ENCODE data around the gene COL4A4. TPM values are rescaled to one million over a fixed set of nuclear protein-coding genes. Genes with fewer than 3 reads are reported as not detected.

COL4A4 gene
- total RNA-seq, 1 donor from 2014 or later = 0.41 TPM

DNA sequence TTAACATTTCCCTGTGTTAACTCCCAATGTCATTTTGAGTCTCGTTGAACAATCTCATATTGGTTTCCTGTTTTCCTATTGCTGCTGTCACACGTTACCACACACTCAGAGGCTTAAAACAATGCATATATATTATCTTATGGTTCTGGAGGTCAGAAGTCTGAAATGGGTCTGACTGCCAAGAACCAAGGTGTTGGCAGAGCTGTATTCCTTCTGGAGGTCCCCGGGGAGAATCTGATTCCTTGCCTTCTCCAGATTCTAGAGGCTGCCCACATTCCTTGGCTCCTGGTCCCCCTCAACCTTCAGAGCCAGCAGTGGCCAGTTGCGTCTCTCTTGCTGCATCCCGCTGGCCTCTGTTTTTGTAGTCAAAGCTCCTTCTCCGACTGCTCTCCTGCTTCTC is 17.5 kb downstream of the COL4A4 start:
- no peak for DNase-seq (ENCODE audit: low spot score, unreplicated experiment)
- Mint-ChIP-seq H3K36me3 (ENCODE audit: insufficient read depth) (no peaks in the 10 kb centered on the region), H3K9me3 (ENCODE audit: low read depth) (no peaks in the 10 kb centered on the region), H3K27me3 (no peaks in the 10 kb centered on the region), H3K4me1 (ENCODE audit: low read depth) (no peaks in the 10 kb centered on the region), H3K27ac (no peak overlapping the region), H3K4me3 (ENCODE audit: low read depth) (no peak overlapping the region)
- TF ChIP-seq, protein P1, sequence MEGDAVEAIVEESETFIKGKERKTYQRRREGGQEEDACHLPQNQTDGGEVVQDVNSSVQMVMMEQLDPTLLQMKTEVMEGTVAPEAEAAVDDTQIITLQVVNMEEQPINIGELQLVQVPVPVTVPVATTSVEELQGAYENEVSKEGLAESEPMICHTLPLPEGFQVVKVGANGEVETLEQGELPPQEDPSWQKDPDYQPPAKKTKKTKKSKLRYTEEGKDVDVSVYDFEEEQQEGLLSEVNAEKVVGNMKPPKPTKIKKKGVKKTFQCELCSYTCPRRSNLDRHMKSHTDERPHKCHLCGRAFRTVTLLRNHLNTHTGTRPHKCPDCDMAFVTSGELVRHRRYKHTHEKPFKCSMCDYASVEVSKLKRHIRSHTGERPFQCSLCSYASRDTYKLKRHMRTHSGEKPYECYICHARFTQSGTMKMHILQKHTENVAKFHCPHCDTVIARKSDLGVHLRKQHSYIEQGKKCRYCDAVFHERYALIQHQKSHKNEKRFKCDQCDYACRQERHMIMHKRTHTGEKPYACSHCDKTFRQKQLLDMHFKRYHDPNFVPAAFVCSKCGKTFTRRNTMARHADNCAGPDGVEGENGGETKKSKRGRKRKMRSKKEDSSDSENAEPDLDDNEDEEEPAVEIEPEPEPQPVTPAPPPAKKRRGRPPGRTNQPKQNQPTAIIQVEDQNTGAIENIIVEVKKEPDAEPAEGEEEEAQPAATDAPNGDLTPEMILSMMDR (IDR thresholded peaks at IDR 0.05; ENCODE audit: unreplicated experiment) = no peak

DNA sequence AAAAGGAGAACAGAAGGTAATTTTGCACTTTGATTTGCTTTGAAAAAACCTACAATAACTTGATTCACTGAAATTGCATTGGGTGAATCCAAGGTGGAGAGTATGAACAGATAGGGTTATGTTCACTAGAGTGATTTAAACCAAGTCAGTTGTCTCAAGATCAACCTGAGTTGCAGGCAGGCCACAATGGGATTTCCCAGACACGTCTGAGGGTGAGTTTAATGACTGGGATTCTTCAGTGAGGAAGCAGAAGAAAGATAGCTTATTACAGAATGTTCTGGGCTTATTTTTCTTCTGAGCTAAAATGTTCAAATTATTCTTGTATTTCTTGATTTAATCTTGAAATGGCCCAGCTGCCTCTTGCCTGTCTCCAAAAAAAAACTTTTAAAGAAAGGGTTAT is 20.1 kb downstream of the COL4A4 start:
- Mint-ChIP-seq H3K4me3 (ENCODE audit: low read depth) (no peak overlapping the region), H3K4me1 (ENCODE audit: low read depth) (no peaks in the 10 kb centered on the region), H3K36me3 (ENCODE audit: insufficient read depth) (no peaks in the 10 kb centered on the region), H3K9me3 (ENCODE audit: low read depth) (no peaks in the 10 kb centered on the region), H3K27me3 (no peaks in the 10 kb centered on the region), H3K27ac (no peak overlapping the region)
- no peak for DNase-seq (ENCODE audit: low spot score, unreplicated experiment)
- TF ChIP-seq, protein P1 (IDR thresholded peaks at IDR 0.05; ENCODE audit: unreplicated experiment) = no peak

DNA sequence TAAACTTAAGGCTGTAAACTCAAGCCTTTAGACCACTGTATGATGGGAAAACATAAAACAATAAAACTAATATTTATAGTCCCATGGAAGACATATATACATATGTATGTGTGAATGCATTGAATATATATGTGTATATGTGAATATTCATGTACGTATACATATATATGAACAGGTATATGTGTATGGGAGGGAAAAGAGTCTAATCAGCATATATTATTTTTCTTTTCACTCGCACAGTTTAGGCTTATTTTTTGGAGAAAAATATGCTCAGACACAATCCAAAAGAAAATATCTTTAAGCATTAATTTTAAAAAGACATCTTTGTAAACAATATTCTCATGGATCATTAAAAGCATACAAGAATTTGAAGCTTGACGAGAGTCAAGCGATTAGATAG is 22.7 kb downstream of the COL4A4 start:
- TF ChIP-seq, protein P1 (IDR thresholded peaks at IDR 0.05; ENCODE audit: unreplicated experiment) = no peak
- Mint-ChIP-seq H3K4me1 (ENCODE audit: low read depth) (no peaks in the 10 kb centered on the region), H3K4me3 (ENCODE audit: low read depth) (no peak overlapping the region), H3K9me3 (ENCODE audit: low read depth) (no peaks in the 10 kb centered on the region), H3K27me3 (no peaks in the 10 kb centered on the region), H3K27ac (no peak overlapping the region), H3K36me3 (ENCODE audit: insufficient read depth) (no peaks in the 10 kb centered on the region)
- DNase-seq (ENCODE audit: low spot score, unreplicated experiment) = no peak

DNA sequence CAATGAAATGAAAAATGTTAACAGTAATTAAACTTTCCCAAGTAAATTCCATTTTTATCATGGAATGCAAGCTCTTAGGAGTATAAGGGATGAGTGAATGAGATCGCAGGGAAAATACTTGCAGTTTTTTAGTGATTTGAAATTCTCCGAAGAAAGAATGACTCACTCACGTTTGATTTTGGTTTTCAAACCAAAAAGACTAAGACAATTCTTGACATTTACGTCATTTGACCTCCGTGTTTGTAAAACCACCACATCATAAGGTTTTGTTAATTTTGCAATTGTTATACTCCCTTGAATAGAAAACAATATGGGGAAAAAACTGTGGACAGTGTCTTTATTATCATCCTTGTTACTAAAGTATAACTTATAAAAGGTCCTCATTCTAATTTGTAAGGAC is 29.4 kb downstream of the COL4A4 start:
- H3K36me3 Mint-ChIP-seq (ENCODE audit: insufficient read depth) = no peaks in the 10 kb centered on the region
- no peak overlapping the region for H3K27ac Mint-ChIP-seq
- H3K4me3 Mint-ChIP-seq (ENCODE audit: low read depth) = no peak overlapping the region
- H3K27me3 Mint-ChIP-seq = peaks cover 5% of the 10 kb centered on the region
- H3K4me1 Mint-ChIP-seq (ENCODE audit: low read depth) = no peaks in the 10 kb centered on the region
- TF ChIP-seq, protein P1 (IDR thresholded peaks at IDR 0.05; ENCODE audit: unreplicated experiment) = no peak
- DNase-seq (ENCODE audit: low spot score, unreplicated experiment) = no peak
- H3K9me3 Mint-ChIP-seq (ENCODE audit: low read depth) = no peaks in the 10 kb centered on the region

DNA sequence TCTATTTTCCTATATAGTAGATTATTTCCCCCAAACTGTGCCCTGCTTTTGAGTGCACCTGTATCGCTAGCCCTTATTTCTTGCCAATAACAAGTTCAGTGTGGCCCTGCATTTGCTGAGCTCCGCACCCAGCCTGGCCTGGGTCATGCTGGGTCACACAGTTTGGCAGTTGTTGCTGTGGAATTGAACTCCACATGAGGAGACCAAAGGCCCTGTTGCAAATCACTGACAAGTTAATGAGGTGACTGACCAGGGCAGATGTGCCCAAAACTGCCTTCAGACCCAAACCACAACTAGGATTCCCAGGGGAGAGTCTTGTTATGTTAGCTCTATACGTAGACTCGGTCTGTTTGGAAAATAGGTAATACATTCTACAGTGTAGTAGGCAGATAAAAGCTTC is 31.0 kb downstream of the COL4A4 start:
- H3K36me3 Mint-ChIP-seq (ENCODE audit: insufficient read depth) = no peaks in the 10 kb centered on the region

More for the DNA sequence above, 31.0 kb downstream of the COL4A4 start:
- no peaks in the 10 kb centered on the region for H3K9me3 Mint-ChIP-seq (ENCODE audit: low read depth)
- H3K27ac Mint-ChIP-seq = no peak overlapping the region
- peaks cover 15% of the 10 kb centered on the region for H3K27me3 Mint-ChIP-seq
- H3K4me1 Mint-ChIP-seq (ENCODE audit: low read depth) = no peaks in the 10 kb centered on the region
- TF ChIP-seq, protein P1 (IDR thresholded peaks at IDR 0.05; ENCODE audit: unreplicated experiment) = no peak
- no peak overlapping the region for H3K4me3 Mint-ChIP-seq (ENCODE audit: low read depth)
- DNase-seq (ENCODE audit: low spot score, unreplicated experiment) = no peak
